ENCODE data around the gene GPI. TPM values are rescaled to one million over a fixed set of nuclear protein-coding genes. Genes with fewer than 3 reads are reported as not detected.

GPI gene
- total and polyA plus RNA-seq, 9 of the 15 experiments (the other 6 are each of a cell fraction or from before 2014, with no cell fraction given) = 88.3 to 358 (median 122) TPM

DNA sequence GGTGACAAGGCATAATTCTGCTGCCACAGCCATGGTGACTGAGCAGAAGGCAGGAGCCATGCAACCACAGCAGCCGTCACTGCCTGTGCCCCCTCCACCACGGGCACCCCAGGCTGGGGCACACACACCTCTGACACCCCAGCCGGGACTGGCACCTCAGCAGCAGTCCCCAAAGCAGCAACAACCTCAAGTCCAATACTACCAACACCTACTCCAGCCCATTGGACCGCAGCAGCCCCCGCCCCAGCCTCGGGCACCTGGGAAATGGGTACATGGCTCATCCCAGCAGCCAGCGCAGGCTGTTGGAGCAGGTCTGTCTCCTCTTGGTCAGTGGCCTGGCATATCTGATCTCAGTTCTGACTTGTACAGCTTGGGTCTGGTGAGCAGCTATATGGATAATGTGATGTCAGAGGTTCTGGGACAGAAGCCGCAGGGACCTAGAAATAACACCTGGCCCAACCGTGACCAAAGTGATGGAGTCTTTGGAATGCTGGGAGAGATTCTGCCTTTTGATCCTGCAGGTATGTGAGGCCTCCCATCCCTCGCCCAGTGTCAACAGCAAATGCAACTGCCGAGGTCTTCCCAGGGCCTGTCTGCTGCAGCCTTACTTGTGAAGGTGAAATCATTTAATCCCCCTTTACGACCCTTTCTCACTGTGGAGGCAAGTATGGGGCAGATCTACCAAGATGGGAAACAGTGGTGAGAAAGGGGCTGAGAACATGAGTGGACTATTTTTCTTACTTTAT, 22.9 kb upstream of the GPI start:
- DNase-seq (ENCODE audit: extremely low read depth in 1 of 4, low spot score in 3 of 4) (no peak), FAIRE-seq (no peak), ATAC-seq (no peak)
- no peaks in the 10 kb centered on the region for H3K4me1 ChIP-seq (replicated peaks in 1 of 2; ENCODE audit: control insufficient read depth in 2 of 2, insufficient read depth in 2 of 2, low read length in 2 of 2)
- H3K9ac ChIP-seq (ENCODE audit: insufficient read depth in 1 of 2, low read depth in 2 of 2, low read length in 2 of 2) = no peak overlapping the region
- no peak overlapping the region for H2AFZ ChIP-seq (ENCODE audit: low read depth, low read length)
- in situ Hi-C loops (cut with MboI) = no loop called here
- ChIA-PET CTCF (ENCODE audit: low intra/inter-chr PET ratio) (no interaction called here), POLR2A (interaction anchor here (0.9 kb wide), 1 partner anchor 7 kb away, joined by 4 read pairs; no protein-coding TSS in a partner anchor)
- TF ChIP-seq NR1H2 (CRISPR knock-in tag; IDR thresholded peaks at IDR 0.05) = no peak
- TF ChIP-seq CREBBP (IDR thresholded peaks at IDR 0.05; ENCODE audit: low read depth, low read length) = no peak
- no peak for TF ChIP-seq NFXL1 (CRISPR knock-in tag; IDR thresholded peaks at IDR 0.05)
- no peak for TF ChIP-seq CCNT2 (IDR thresholded peaks at IDR 0.05; ENCODE audit: borderline replicate concordance, extremely low read depth, insufficient read length, low read depth, low read length)
- TF ChIP-seq RHOXF2B (CRISPR knock-in tag; conservative IDR thresholded peaks at IDR 0.05) = no peak
- no peak for TF ChIP-seq MTF1 (CRISPR knock-in tag; IDR thresholded peaks at IDR 0.05; ENCODE audit: borderline replicate concordance)
- no peak for TF ChIP-seq ZC3H8 (IDR thresholded peaks at IDR 0.05)
- peaks cover 49% of the 10 kb centered on the region for H3K36me3 ChIP-seq (ENCODE audit: control insufficient read depth, insufficient read depth, low read length)
- intact Hi-C loops (cut with micrococcal nuclease) = loop anchor here (10.0 kb wide), 1 partner anchor 217 kb away; no protein-coding TSS in a partner anchor
- H3K9me1 ChIP-seq (ENCODE audit: control insufficient read depth, insufficient read depth, low read length) = peaks cover 2% of the 10 kb centered on the region
- no peaks in the 10 kb centered on the region for H4K20me1 ChIP-seq (replicated peaks; ENCODE audit: control insufficient read depth, insufficient read depth, low read length)
- 89% methylated on average over 12 of the region's 12 CpGs for WGBS (ENCODE audit: insufficient coverage, low coverage, missing lambda C conversion rate)
- H3K4me3 ChIP-seq = no peak overlapping the region
- no peaks in the 10 kb centered on the region for H3K79me2 ChIP-seq (ENCODE audit: control insufficient read depth, insufficient read depth, low read length)
- H3K9me3 ChIP-seq (replicated peaks; ENCODE audit: control insufficient read depth, insufficient read depth, low read depth, low read length) = no peaks in the 10 kb centered on the region; the same call in 1 of the 2 replicates
- H3K27ac ChIP-seq (ENCODE audit: extremely low read depth, low read depth, low read length) = no peak overlapping the region
- no peak overlapping the region for H3K4me2 ChIP-seq (ENCODE audit: insufficient read depth, low read length)
- no TSS peak for BruUV-seq (replicated peaks)
- no peaks in the 10 kb centered on the region for H3K27me3 ChIP-seq (ENCODE audit: control insufficient read depth in 2 of 2, insufficient read depth in 2 of 2, low read length in 2 of 2)

Measured in K562 (cell line).